Esophagus squamous epithelium (tissue), 5 donors: Measurements from ENCODE around the gene NCAM1. TPM values are rescaled to one million over a fixed set of nuclear protein-coding genes. Genes with fewer than 3 reads are reported as not detected.

Experiments used
- DNase-seq: peaks from one replicate; lab custom pipeline; 2025; lab: John Stamatoyannopoulos, UW
- H3K27ac ChIP-seq, 4 donors: fragments of 200-600 bp; sonication (generic); one replicate each; pipeline ENCODE4 v1.5.1; 2016 to 2019; ENCODE audit warnings: mild to moderate bottlenecking in 1 of 4
- H3K27me3 ChIP-seq, 4 donors: fragments of 200-600 bp; sonication (generic); 1 replicate in 3 of 4; 2 replicates in 1 of 4; pipeline versions ENCODE4 v1.5.1 to v1.6.0; 2017 to 2021; ENCODE audit warnings: antibody characterized with exemption in 1 of 4
- H3K36me3 ChIP-seq, 3 donors: fragments of 200-600 bp; sonication (generic); one replicate each; pipeline ENCODE4 v1.5.1; 2016 to 2019
- H3K4me1 ChIP-seq, 3 donors: fragments of 200-600 bp; sonication (generic); one replicate each; pipeline ENCODE4 v1.5.1; 2017 to 2019
- H3K4me3 ChIP-seq, 4 donors: fragments of 200-600 bp; sonication (generic); 1 replicate in 3 of 4; 2 replicates in 1 of 4; pipeline ENCODE4 v1.5.1; 2016 to 2019; ENCODE audit warnings: mild to moderate bottlenecking in 2 of 4, moderate library complexity in 1 of 4
- H3K9me3 ChIP-seq, 3 donors: fragments of 200-600 bp; sonication (generic); one replicate each; pipeline ENCODE4 v1.5.1; 2016 to 2019
- POLR2A ChIP-seq, 4 donors: fragments of 450-650 bp; IDR thresholded peaks; one replicate each; pipeline ENCODE4 v1.6.1; 2017; ENCODE audit warnings: antibody characterized with exemption in 4 of 4, mild to moderate bottlenecking in 4 of 4, moderate library complexity in 3 of 4
- WGBS, 2 donors: methylation state at CpG; one replicate each; pipeline ENCODE4 v1.1.5; 2018; 5-methylcytosine and 5-hydroxymethylcytosine counted together
- intact Hi-C: fragments of 100-400 bp; cut with DNase I; formaldehyde crosslinking; loops from one replicate; pipeline ENCODE4 v1.15.0; 2022
- total RNA-seq, 4 donors: library from RNA; depleted of rRNA; stranded (reverse); fragments of >200 nt; gene quantifications; one replicate each; pipeline ENCODE4 v1.1.0, GENCODE V29; 2016
- TF ChIP-seq, protein P1 (sequence below), 6 experiments: fragments of 450-650 bp in 4 of 6; fragments of 200-600 bp in 2 of 6; sonication (generic) in 2 of 6; IDR thresholded peaks; one replicate each; pipeline ENCODE4 v1.5.1; 2016 to 2019; ENCODE audit warnings: antibody characterized with exemption in 6 of 6, mild to moderate bottlenecking in 4 of 6, moderate library complexity in 4 of 6
- donor health status: DM: yes; HTN: yes; CAD: no.

The NCAM1 gene
- total RNA-seq, 4 donors from 2014 or later = 1.6 to 16.4 (median 2.6) TPM

DNA sequence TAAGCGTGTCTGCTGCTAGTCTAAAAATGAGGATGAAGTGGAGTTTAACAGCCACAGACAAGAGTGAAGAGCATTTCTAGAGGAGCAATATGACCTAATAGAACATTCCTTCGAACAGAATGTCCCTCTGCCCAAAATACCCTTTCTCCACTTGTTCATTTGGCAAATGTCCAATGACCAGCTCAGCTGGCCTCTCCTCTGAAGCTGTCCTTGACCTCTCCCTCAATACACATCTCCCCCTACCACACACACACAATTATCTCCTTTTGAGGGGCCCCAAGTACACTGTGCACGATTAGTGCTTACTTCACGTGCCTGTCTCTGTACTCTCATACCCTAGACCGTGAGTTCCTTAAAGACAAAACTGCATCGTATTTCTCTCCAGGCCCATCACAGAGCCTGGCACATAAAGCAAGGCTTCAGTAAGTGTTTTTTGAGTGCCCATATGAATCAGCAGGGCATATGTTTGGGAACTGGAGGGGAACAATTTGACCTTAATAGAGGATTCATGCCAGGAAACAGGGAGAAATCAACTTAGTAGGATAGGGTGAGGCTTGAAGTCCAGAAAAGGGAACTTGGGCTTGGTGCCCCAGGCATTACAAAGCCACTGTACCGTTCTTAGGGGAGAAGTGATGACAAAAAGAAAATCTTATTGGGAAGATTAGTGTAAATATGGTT, 18.1 kb upstream of the NCAM1 start:
- peak overlapping the region in 3 of 4 donors; percentile 23 to 46 (median 26) for H3K27ac ChIP-seq
- no peaks in the 10 kb centered on the region for H3K4me1 ChIP-seq
- H3K27me3 ChIP-seq = peaks cover 0 to 13% (median 0%) of the 10 kb centered on the region in 4 donors
- 66 to 69% methylated on average over 7 of the region's 7 CpGs for WGBS, 2 donors
- no peak for TF ChIP-seq POLR2A (IDR thresholded peaks at IDR 0.05)
- TF ChIP-seq, protein P1, sequence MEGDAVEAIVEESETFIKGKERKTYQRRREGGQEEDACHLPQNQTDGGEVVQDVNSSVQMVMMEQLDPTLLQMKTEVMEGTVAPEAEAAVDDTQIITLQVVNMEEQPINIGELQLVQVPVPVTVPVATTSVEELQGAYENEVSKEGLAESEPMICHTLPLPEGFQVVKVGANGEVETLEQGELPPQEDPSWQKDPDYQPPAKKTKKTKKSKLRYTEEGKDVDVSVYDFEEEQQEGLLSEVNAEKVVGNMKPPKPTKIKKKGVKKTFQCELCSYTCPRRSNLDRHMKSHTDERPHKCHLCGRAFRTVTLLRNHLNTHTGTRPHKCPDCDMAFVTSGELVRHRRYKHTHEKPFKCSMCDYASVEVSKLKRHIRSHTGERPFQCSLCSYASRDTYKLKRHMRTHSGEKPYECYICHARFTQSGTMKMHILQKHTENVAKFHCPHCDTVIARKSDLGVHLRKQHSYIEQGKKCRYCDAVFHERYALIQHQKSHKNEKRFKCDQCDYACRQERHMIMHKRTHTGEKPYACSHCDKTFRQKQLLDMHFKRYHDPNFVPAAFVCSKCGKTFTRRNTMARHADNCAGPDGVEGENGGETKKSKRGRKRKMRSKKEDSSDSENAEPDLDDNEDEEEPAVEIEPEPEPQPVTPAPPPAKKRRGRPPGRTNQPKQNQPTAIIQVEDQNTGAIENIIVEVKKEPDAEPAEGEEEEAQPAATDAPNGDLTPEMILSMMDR (IDR thresholded peaks at IDR 0.05) = no peak
- H3K4me3 ChIP-seq = no peak overlapping the region
- intact Hi-C loops = no loop called here
- no peaks in the 10 kb centered on the region for H3K36me3 ChIP-seq
- DNase-seq = no peak
- no peaks in the 10 kb centered on the region for H3K9me3 ChIP-seq

DNA sequence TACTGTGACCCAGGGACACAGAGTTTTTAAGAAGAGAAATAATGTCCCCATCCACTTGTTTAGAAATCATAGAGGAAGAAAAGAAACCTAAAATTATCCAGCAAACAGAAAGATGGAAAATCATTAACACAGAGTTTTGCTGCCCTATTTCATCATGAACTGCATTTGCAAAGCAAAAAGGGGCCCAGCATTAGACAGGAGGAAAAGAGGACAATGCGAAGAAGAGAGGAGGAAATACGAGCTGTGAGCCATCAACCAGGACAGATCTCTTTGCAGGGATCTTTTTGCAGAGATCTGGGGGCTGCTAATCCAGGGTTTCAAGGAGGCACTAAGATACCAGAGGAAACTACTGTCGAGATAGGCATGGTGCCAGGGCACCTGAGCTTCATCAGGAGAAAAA, 14.4 kb upstream of the NCAM1 start:
- Histone ChIP-seq H3K4me3 (no peak overlapping the region), H3K4me1 (no peaks in the 10 kb centered on the region), H3K27me3 (peaks cover 0 to 24% (median 0%) of the 10 kb centered on the region in 4 donors), H3K27ac (no peak overlapping the region), H3K36me3 (no peaks in the 10 kb centered on the region), H3K9me3 (no peaks in the 10 kb centered on the region)
- DNase-seq = no peak
- 74 to 79% methylated on average over 3 of the region's 3 CpGs for WGBS, 2 donors
- TF ChIP-seq POLR2A (IDR thresholded peaks at IDR 0.05) = no peak
- intact Hi-C loops = no loop called here

DNA sequence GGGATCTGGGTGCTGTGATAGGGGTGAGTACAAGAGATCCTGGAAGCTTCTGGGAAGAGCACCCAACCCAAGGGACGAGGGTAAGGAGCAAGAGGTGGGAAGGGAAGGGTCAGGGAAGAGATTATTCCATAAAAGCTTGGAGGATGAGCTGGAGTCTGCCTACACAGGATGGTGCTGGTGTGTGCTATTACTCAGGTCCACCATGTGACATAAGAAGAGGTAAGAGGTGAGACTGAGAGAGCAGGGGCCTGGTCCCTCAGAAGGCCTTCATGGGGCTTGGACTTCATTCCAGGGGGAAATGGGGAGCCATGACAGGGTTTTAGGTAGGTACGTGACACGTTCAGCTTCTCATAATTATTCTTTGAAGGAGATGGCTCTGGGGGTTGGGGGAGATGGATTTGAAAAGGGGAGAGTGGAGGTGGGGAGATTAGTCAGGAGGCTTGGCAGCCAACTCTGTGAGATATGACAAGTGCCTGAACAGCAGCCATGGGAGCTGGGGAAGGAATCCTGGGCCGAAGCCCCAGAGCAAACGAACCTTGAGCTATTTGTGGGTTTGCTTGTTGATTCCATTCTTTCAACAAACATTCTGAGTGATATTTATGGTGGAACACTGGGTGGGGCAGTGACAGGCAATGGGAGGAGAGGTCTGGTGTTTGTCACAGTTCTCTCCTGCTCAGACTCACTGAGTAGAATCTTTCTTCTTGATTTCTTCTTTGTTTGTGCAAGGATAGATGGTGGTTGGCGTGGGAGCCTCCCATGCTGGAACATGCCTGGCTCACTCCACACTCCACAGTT, 11.2 kb upstream of the NCAM1 start:
- no peak for DNase-seq
- no peaks in the 10 kb centered on the region for H3K36me3 ChIP-seq
- peaks cover 0 to 42% (median 2%) of the 10 kb centered on the region in 4 donors for H3K27me3 ChIP-seq
- TF ChIP-seq POLR2A (IDR thresholded peaks at IDR 0.05) = no peak
- no peak overlapping the region for H3K27ac ChIP-seq
- intact Hi-C loops = no loop called here
- no peaks in the 10 kb centered on the region for H3K9me3 ChIP-seq
- 58 to 61% methylated on average over 6 of the region's 6 CpGs for WGBS, 2 donors
- no peaks in the 10 kb centered on the region for H3K4me1 ChIP-seq
- no peak overlapping the region for H3K4me3 ChIP-seq

DNA sequence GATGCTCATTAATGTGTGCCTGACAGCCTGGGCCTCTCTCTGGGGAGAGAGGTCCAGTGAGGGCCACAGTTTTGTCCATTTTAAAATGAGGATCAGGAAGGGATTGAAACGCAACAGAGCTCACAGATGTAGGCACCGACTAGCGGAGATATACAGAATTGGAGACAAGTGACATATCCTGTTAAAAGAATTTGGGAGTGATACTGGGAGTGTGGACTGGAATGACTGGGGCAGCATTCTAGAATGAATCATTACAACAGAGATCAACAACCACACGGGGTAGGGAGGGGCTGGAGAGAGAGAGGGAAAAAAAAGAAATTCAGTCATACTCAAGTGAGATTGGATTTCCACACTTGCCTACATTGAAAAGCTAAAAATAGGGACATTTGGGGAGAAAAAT, 2.5 kb upstream of the NCAM1 start:
- TF ChIP-seq, protein P1 (IDR thresholded peaks at IDR 0.05) = peak in 1 of 6 experiments; percentile 14
- no peak for TF ChIP-seq POLR2A (IDR thresholded peaks at IDR 0.05)
- Histone ChIP-seq H3K36me3 (no peaks in the 10 kb centered on the region), H3K27ac (no peak overlapping the region), H3K27me3 (peaks cover 7 to 70% (median 17%) of the 10 kb centered on the region in 4 donors), H3K4me3 (no peak overlapping the region), H3K9me3 (no peaks in the 10 kb centered on the region), H3K4me1 (peaks cover 11 to 30% (median 22%) of the 10 kb centered on the region in 3 donors)
- no peak for DNase-seq
- intact Hi-C loops = no loop called here
- WGBS, 2 donors = 40 to 41% methylated on average over 4 of the region's 4 CpGs

DNA sequence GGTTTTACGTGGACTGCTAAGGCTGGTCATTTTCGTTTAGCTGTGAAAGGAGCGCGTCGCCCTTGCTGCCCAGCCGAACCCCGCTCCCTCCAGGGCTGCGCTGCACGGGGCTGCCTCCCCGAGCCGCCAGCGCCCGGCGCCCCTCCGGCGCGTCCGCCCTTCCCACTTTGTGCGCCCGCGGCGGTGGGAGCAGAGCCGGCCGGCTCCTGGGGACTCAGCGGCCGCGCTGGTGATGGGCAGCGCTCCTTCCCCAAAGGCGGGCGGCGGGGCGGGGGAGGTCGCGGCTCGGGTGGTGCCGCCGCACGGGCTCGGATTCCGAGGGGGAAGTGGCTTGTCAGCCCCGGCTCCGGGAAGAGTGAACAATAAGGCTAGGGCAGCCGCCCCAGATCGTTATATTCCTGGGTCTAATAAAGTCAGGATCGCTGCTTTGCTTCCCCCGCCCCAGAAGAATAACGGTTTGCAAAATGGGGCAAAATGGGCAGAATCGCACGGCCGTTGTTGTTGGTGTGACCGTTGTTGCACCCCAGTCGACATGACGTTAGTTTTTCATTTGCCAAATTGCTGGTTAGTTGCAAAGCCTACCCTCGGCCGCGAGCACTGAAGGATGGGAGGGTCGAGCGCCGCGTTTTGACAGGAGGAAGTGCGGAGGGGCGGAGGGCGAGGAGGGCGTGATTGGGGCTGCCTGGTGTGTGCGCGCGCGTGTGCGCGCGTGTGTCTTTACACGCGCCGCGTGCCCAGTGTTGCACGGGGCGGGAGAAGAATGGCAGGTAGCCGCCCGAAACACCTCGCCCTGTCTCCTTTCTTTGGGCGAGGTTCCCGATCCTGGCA, 745 bp downstream of the NCAM1 start:
- no peaks in the 10 kb centered on the region for H3K9me3 ChIP-seq
- intact Hi-C loops = no loop called here
- WGBS, 2 donors = 0 to 3% methylated on average over 21 to 36 of the region's 82 CpGs
- DNase-seq = no peak
- peaks cover 4 to 92% (median 17%) of the 10 kb centered on the region in 4 donors for H3K27me3 ChIP-seq
- H3K36me3 ChIP-seq = no peaks in the 10 kb centered on the region
- H3K4me1 ChIP-seq = peaks cover 11 to 31% (median 22%) of the 10 kb centered on the region in 3 donors
- TF ChIP-seq, protein P1 (IDR thresholded peaks at IDR 0.05) = no peak
- TF ChIP-seq POLR2A (IDR thresholded peaks at IDR 0.05) = no peak
- H3K27ac ChIP-seq = peak overlapping the region in 2 of 4 donors; percentile 51 to 61
- peak overlapping the region; percentile 24 to 67 (median 54) for H3K4me3 ChIP-seq
